ENCODE results near the gene TOLLIP.
"Not testable (repeated sequence)": the region's sequence is repeated elsewhere in the genome, so short reads cannot be mapped to it uniquely, and the experiment has no call there.

The TOLLIP gene

GRCh38 chr11:1279674-1280055, 29.8 kb downstream of the TOLLIP start:
- no peak for DNase-seq

GRCh38 chr11:1278766-1279673, 30.4 kb downstream of the TOLLIP start:
- DNase-seq: no peak

- no peak for DNase-seq
Observed at GRCh38 chr11:1277936-1278512, 31.4 kb downstream of the TOLLIP start.

- DNase-seq: no peak
Observed at GRCh38 chr11:1276866-1277615, 32.4 kb downstream of the TOLLIP start.

- no peak for DNase-seq
Observed at GRCh38 chr11:1276041-1276790, 33.2 kb downstream of the TOLLIP start.

GRCh38 chr11:1275021-1275420, 34.4 kb downstream of the TOLLIP start:
- DNase-seq: no peak

GRCh38 chr11:1274501-1274900, 34.9 kb downstream of the TOLLIP start:
- DNase-seq: no peak

- no peak for DNase-seq
Observed at GRCh38 chr11:1272531-1272930, 36.9 kb downstream of the TOLLIP start.

GRCh38 chr11:1271927-1272326, 37.5 kb downstream of the TOLLIP start:
- DNase-seq: no peak

GRCh38 chr11:1271406-1271805, 38.0 kb downstream of the TOLLIP start:
- DNase-seq: no peak

GRCh38 chr11:1271002-1271401, 38.4 kb downstream of the TOLLIP start:
- DNase-seq: no peak

GRCh38 chr11:1270476-1270875, 39.0 kb downstream of the TOLLIP start:
- DNase-seq: no peak

- no peak for DNase-seq
Observed at GRCh38 chr11:1269957-1270356, 39.5 kb downstream of the TOLLIP start.

GRCh38 chr11:1267441-1268100, 41.9 kb downstream of the TOLLIP start:
- no peak for DNase-seq

- not testable (repeated sequence) for DNase-seq
Observed at GRCh38 chr11:1266976-1267375, 42.5 kb downstream of the TOLLIP start.

- not testable (repeated sequence) for DNase-seq
Observed at GRCh38 chr11:1265480-1265879, 44.0 kb downstream of the TOLLIP start.

GRCh38 chr11:1264444-1264843, 45.0 kb downstream of the TOLLIP start:
- peak in 1 of 2 donors; percentile 37 for DNase-seq

GRCh38 chr11:1263010-1263409, 46.4 kb downstream of the TOLLIP start:
- DNase-seq: no peak

GRCh38 chr11:1262172-1263006, 47.0 kb downstream of the TOLLIP start:
- peak; percentile 21 to 57 for DNase-seq

GRCh38 chr11:1261241-1262071, 48.0 kb downstream of the TOLLIP start:
- DNase-seq: no peak

Data from bone marrow (tissue), 2 donors.